ENCODE measurements around the gene C1QA. TPM values are rescaled to one million over a fixed set of nuclear protein-coding genes. Genes with fewer than 3 reads are reported as not detected.

Gene C1QA
- polyA plus RNA-seq, 1 experiment, result not detected

DNA sequence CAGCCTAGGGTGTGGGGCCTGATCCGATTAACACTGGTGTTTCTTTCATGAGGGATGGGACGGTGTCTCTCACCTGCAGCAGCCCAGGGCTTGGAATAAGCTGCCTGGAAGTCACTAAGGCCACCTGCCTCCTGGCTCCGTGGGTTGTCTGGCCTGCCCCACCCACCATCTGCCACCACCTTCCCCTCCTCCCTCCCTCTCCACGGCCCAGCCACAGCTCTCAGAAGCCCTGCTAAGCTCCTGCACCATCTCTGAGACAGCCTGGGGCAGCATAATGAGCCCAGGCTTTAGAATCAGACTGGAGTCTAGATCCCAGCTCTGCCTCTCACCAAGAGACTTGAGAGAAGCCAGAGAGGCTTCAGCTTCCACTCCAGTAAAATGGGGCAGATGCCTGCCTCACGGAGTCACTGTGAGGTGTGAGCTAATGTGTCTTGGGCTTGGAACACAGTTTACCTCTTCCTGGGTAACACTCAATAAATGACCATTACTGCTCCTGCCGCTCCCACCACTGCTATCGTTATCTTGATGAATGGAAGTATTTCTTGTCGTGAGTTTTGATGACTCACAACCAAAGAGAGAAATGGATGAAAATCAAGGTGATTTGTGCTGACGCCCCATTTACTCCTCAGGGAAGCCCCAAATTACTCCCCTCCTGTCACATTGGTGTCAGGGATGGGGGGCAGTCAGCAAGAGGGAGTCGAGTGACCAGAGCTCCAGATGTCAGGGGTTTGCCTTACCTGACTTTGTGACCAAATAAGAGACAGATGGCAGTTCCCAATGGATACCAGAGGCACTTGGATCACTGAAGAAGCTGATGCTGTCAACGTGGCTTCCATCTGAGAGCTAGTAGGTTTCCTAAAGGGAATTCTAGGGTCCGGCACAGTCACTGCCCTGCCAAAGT, 23.5 kb upstream of the C1QA start:
- POLR2A ChIA-PET, result no interaction called here
- peaks cover 26% of the 10 kb centered on the region for H3K27me3 ChIP-seq (ENCODE audit: control insufficient read depth, insufficient read depth, low read length)
- no peak for DNase-seq (ENCODE audit: low read depth, low spot score)

DNA sequence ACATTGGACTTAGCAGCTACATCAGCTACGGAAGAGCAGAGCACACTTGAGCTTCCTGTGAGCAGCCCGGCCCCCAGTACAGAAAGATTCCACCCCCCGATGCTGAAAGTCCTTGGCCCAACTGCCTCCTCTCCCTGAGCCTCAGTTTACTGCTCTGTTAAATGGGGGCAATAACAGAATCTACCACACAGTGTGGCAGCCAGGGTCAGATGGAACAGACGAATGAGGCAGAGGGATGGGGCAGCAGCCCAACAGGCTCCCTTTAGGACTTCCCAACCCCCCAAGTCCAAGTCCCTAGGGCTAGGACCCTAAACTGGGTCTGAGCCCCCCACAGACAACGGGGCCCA, 22.9 kb upstream of the C1QA start:
- TF ChIP-seq, protein P1, sequence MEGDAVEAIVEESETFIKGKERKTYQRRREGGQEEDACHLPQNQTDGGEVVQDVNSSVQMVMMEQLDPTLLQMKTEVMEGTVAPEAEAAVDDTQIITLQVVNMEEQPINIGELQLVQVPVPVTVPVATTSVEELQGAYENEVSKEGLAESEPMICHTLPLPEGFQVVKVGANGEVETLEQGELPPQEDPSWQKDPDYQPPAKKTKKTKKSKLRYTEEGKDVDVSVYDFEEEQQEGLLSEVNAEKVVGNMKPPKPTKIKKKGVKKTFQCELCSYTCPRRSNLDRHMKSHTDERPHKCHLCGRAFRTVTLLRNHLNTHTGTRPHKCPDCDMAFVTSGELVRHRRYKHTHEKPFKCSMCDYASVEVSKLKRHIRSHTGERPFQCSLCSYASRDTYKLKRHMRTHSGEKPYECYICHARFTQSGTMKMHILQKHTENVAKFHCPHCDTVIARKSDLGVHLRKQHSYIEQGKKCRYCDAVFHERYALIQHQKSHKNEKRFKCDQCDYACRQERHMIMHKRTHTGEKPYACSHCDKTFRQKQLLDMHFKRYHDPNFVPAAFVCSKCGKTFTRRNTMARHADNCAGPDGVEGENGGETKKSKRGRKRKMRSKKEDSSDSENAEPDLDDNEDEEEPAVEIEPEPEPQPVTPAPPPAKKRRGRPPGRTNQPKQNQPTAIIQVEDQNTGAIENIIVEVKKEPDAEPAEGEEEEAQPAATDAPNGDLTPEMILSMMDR (IDR thresholded peaks at IDR 0.05; ENCODE audit: low read depth, low read length), result no peak
- H3K27ac ChIP-seq (ENCODE audit: low read depth, low read length), result no peak overlapping the region
- H3K9me3 ChIP-seq (ENCODE audit: control insufficient read depth, insufficient read depth, low read length), result no peaks in the 10 kb centered on the region
- peaks cover 29% of the 10 kb centered on the region for H3K27me3 ChIP-seq (ENCODE audit: control insufficient read depth, insufficient read depth, low read length)
- no peak overlapping the region for H3K4me3 ChIP-seq (ENCODE audit: low read depth, low read length)
- DNase-seq (ENCODE audit: low read depth, low spot score), result no peak
- ChIA-PET POLR2A (no interaction called here), CTCF (no interaction called here)

More for the DNA sequence above, 23.5 kb upstream of the C1QA start:
- no peaks in the 10 kb centered on the region for H3K9me3 ChIP-seq (ENCODE audit: control insufficient read depth, insufficient read depth, low read length)
- TF ChIP-seq, protein P1 (IDR thresholded peaks at IDR 0.05; ENCODE audit: low read depth, low read length), result no peak
- CTCF ChIA-PET, result no interaction called here
- H3K4me3 ChIP-seq (ENCODE audit: low read depth, low read length), result no peak overlapping the region
- no peak overlapping the region for H3K27ac ChIP-seq (ENCODE audit: low read depth, low read length)

DNA sequence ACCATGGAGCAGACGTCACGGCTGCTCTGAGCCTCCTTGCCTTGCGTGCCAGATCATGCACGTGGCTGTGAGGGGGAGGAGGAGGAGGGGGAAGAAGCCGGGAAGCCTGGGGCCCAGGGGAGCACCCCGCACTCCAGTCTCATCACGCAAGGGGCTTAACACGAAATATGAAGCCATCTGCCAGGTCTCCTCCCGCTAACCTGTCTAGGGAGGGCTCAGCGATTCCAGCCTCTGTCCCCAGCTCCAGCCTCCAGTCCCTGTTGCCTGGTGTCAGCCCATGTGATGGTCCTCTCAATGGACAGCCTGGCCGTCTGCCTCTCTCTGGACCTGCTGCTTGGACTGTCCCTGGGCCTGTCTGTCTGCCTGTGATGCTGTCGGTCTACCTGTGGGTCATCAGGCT, 22.5 kb upstream of the C1QA start:
- Histone ChIP-seq H3K9me3 (ENCODE audit: control insufficient read depth, insufficient read depth, low read length) (no peaks in the 10 kb centered on the region), H3K4me3 (ENCODE audit: low read depth, low read length) (no peak overlapping the region), H3K27ac (ENCODE audit: low read depth, low read length) (no peak overlapping the region), H3K27me3 (ENCODE audit: control insufficient read depth, insufficient read depth, low read length) (peaks cover 32% of the 10 kb centered on the region)
- POLR2A ChIA-PET, result no interaction called here
- CTCF ChIA-PET, result no interaction called here
- no peak for DNase-seq (ENCODE audit: low read depth, low spot score)
- TF ChIP-seq, protein P1 (IDR thresholded peaks at IDR 0.05; ENCODE audit: low read depth, low read length), result no peak

DNA sequence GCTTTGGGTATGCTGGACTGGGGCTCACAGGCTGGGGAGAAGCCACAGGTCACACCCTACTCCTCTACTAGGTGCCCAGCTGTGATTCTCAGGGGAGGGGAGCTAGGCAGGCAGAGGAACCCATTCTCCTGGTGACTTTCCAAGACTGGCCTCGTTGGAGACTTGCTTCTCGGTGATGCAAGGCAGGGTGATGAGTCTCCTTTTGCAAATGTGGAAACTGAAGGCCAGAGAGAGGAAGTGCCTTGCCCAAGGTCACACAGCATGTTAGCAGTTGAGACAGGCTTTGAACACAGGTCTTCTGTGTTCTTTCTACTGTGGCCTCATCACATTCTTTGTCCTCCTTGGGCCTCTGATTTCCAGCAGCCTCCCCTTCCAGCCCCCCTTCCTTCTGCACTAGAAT, 20.5 kb upstream of the C1QA start:
- TF ChIP-seq, protein P1 (IDR thresholded peaks at IDR 0.05; ENCODE audit: low read depth, low read length), result no peak
- no peak overlapping the region for H3K27ac ChIP-seq (ENCODE audit: low read depth, low read length)
- H3K4me3 ChIP-seq (ENCODE audit: low read depth, low read length), result no peak overlapping the region
- ChIA-PET CTCF (no interaction called here), POLR2A (no interaction called here)
- peaks cover 35% of the 10 kb centered on the region for H3K27me3 ChIP-seq (ENCODE audit: control insufficient read depth, insufficient read depth, low read length)
- DNase-seq (ENCODE audit: low read depth, low spot score), result no peak
- H3K9me3 ChIP-seq (ENCODE audit: control insufficient read depth, insufficient read depth, low read length), result no peaks in the 10 kb centered on the region

DNA sequence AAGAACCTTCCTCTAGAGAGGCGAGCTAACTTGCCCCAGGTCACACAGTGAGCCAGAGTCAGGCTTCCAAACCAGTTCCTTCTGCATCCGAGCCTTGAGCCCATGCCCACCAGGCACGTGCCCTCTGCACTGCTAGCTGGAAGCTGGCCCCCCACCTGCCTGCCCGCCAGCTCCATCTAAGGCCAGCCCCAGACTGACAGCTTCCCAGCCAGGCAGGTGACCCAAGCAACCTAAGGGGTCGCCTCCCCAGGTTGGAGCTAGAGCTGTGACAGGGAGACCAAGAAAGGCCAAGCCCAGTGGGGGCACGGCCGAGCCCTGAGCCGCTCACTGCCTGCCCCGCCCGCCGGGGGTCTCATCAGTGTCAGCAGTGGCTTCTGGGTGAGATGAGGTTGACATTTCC, 19.9 kb upstream of the C1QA start:
- Histone ChIP-seq H3K27me3 (ENCODE audit: control insufficient read depth, insufficient read depth, low read length) (peaks cover 35% of the 10 kb centered on the region), H3K9me3 (ENCODE audit: control insufficient read depth, insufficient read depth, low read length) (no peaks in the 10 kb centered on the region), H3K27ac (ENCODE audit: low read depth, low read length) (no peak overlapping the region), H3K4me3 (ENCODE audit: low read depth, low read length) (no peak overlapping the region)
- DNase-seq (ENCODE audit: low read depth, low spot score), result no peak
- TF ChIP-seq, protein P1 (IDR thresholded peaks at IDR 0.05; ENCODE audit: low read depth, low read length), result no peak
- ChIA-PET POLR2A (no interaction called here), CTCF (no interaction called here)
